SU-DHL-6 (cell line): Measurements from ENCODE around the gene SRGAP3.

ENCODE experiments used
- H2AFZ ChIP-seq: fragments of 200-600 bp; sonication (generic); 2 replicates; pipeline ENCODE4 v1.6.1; 2014; ENCODE audit warnings: low read depth, mild to moderate bottlenecking, moderate library complexity, mixed read lengths, antibody characterized with exemption, low read length; ENCODE audit not compliant: severe bottlenecking
- H3F3A ChIP-seq: fragments of 200-600 bp; shearing (Covaris generic); 2 replicates; pipeline ENCODE4 v1.6.0; 2016; ENCODE audit warnings: antibody characterized with exemption, mild to moderate bottlenecking; ENCODE audit not compliant: insufficient read depth
- H3K27ac ChIP-seq: fragments of 200-600 bp; sonication (generic); 2 replicates; pipeline ENCODE4 v1.5.1; 2016; ENCODE audit warnings: low read depth, mild to moderate bottlenecking, low read length, moderate library complexity, mixed read lengths
- H3K27me3 ChIP-seq: fragments of 200-600 bp; sonication (generic), shearing (Covaris generic); 2 replicates; pipeline ENCODE4 v1.6.0; 2014; ENCODE audit warnings: mild to moderate bottlenecking, low read length
- H3K36me3 ChIP-seq: fragments of 200-600 bp; sonication (generic); 2 replicates; pipeline ENCODE4 v1.6.1; 2014; ENCODE audit warnings: mild to moderate bottlenecking, low read length, mixed read lengths
- H3K4me2 ChIP-seq: fragments of 300-600, 200-600 bp; shearing (Covaris generic), sonication (generic); 2 replicates; pipeline ENCODE4 v1.6.0; 2014; ENCODE audit warnings: low read length, low read depth, mild to moderate bottlenecking; ENCODE audit not compliant: poor library complexity, severe bottlenecking
- H3K4me3 ChIP-seq: fragments of 200-600 bp; sonication (generic); 2 replicates; pipeline ENCODE4 v1.5.1; 2014; ENCODE audit warnings: antibody characterized with exemption, low read length, mild to moderate bottlenecking, mixed read lengths; ENCODE audit not compliant: insufficient read depth, poor library complexity, severe bottlenecking
- H3K79me2 ChIP-seq: fragments of 200-600 bp; sonication (generic); 2 replicates; pipeline ENCODE4 v1.6.1; 2014; ENCODE audit warnings: mild to moderate bottlenecking, low read length, moderate library complexity; ENCODE audit not compliant: insufficient read depth
- H3K9ac ChIP-seq: fragments of 200-600 bp; sonication (generic); 2 replicates; pipeline ENCODE4 v1.7.0; 2014; ENCODE audit warnings: mild to moderate bottlenecking, low read length
- H3K9me2 ChIP-seq: fragments of 200-600 bp; sonication (generic); replicated peaks from 2 replicates; pipeline ENCODE4 v1.6.1; 2014; ENCODE audit warnings: low read length; ENCODE audit not compliant: insufficient read depth
- H3K9me3 ChIP-seq: fragments of 200-600 bp; sonication (generic); 2 replicates; pipeline ENCODE4 v1.6.1; 2014; ENCODE audit warnings: low read length, mixed read lengths; ENCODE audit not compliant: insufficient read depth
- H4K20me1 ChIP-seq: fragments of 200-600 bp; sonication (generic); 2 replicates; pipeline ENCODE4 v1.6.1; 2014; ENCODE audit warnings: low read depth, mild to moderate bottlenecking, antibody characterized with exemption, low read length, moderate library complexity, mixed read lengths
- EZH2phosphoT487 ChIP-seq: fragments of 200-600 bp; sonication (generic), shearing (Covaris generic); conservative IDR thresholded peaks from 2 replicates; pipeline ENCODE4 v1.6.1; 2018; ENCODE audit warnings: mild to moderate bottlenecking, antibody characterized with exemption, low read length, moderate library complexity, mixed read lengths
- TF ChIP-seq, protein P1 (sequence below): fragments of 200-600 bp; sonication (generic); IDR thresholded peaks from one replicate; pipeline ENCODE4 v1.5.1; 2017; ENCODE audit warnings: antibody characterized with exemption, mild to moderate bottlenecking, low read length, moderate library complexity; ENCODE audit not compliant: insufficient read depth, poor library complexity, severe bottlenecking

The SRGAP3 gene

DNA sequence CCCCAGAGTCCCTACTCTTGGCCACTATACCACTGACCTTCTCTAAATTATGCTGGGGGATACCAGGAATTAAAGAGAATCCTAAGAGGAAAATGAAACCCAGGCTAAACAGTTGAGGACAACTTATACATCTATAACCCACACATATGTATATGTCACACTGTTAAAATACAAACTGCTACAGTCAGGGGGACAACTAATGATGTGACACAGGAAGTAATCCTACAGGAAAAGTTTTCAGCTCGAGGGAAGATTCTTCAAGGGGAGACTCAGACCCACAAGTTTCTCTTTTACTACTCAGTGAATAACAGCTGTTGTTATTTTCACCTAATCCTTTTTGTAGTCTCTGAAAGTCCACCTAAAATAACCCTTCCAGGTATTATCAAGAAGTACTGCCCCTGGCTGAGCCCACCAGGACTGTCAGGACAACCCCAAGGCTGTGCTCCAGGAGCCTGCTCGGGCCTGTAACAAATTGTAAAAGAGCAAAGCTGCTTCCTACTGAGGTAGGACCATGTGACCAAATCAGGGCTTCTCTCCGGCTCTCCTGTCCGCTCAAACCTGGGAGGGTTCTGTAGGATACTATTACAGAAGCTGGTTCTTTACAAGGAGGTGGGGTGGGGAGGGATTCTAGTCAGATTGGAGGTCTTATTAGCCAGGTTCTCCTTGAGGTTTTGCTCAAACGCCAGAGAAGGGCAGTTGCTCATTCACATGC is 91.6 kb downstream of the SRGAP3 start:
- H2AFZ ChIP-seq, result no peak overlapping the region
- TF ChIP-seq, protein P1, sequence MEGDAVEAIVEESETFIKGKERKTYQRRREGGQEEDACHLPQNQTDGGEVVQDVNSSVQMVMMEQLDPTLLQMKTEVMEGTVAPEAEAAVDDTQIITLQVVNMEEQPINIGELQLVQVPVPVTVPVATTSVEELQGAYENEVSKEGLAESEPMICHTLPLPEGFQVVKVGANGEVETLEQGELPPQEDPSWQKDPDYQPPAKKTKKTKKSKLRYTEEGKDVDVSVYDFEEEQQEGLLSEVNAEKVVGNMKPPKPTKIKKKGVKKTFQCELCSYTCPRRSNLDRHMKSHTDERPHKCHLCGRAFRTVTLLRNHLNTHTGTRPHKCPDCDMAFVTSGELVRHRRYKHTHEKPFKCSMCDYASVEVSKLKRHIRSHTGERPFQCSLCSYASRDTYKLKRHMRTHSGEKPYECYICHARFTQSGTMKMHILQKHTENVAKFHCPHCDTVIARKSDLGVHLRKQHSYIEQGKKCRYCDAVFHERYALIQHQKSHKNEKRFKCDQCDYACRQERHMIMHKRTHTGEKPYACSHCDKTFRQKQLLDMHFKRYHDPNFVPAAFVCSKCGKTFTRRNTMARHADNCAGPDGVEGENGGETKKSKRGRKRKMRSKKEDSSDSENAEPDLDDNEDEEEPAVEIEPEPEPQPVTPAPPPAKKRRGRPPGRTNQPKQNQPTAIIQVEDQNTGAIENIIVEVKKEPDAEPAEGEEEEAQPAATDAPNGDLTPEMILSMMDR, result no peak
- no peak for TF ChIP-seq EZH2phosphoT487
- no peaks in the 10 kb centered on the region for H4K20me1 ChIP-seq

DNA sequence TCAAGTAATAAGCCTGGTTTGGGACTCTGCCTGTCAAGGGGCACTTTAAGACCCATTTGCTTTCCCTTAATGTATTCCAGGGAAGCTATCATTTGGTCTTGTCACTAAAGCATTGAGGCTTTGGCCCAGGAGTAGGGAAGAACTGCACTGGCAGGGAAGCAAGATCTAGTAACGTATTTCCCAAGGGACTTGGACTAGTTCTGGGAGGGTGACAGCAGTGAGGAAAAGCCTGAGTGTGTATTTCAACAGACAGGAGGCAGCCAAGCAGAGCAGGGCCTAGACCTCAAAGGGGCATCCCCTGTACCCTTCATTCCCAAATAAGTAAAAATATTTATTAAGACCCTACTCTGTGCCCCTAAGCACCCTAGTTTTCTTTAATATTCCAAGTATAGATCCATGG is 92.8 kb downstream of the SRGAP3 start:
- Histone ChIP-seq H3K9me2 (no peaks in the 10 kb centered on the region), H3K79me2 (no peaks in the 10 kb centered on the region), H3K27ac (no peak overlapping the region)

More for the DNA sequence above, 91.6 kb downstream of the SRGAP3 start:
- no peak overlapping the region for H3K4me2 ChIP-seq
- no peaks in the 10 kb centered on the region for H3K36me3 ChIP-seq
- no peak overlapping the region for H3K4me3 ChIP-seq
- no peak overlapping the region for H3K27ac ChIP-seq
- H3K27me3 ChIP-seq, result no peaks in the 10 kb centered on the region
- H3K9me3 ChIP-seq, result no peaks in the 10 kb centered on the region
- no peaks in the 10 kb centered on the region for H3K79me2 ChIP-seq
- H3K9me2 ChIP-seq, result no peaks in the 10 kb centered on the region
- H3K9ac ChIP-seq, result no peak overlapping the region
- H3F3A ChIP-seq, result no peaks in the 10 kb centered on the region

DNA sequence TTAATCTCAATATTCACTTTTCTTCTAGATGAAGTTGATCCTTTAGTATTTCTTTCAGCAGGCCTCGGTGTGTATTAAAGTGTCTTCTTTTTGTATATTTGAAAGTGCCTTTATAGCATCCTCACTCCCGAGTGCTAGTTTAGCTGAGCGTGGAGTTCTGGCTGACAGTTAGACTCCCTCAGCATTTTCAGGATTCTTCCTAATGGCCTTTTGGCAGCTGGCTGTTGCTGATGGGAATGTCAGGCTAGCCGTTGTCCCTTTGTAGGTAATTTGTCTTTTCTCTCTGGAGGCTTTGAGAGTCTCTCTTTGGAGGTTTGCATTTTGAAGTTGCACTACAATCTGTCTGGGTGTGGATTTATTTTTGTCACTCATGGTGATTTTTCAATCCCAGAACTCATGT is 94.4 kb downstream of the SRGAP3 start:
- Histone ChIP-seq H3F3A (no peaks in the 10 kb centered on the region), H3K9me2 (no peaks in the 10 kb centered on the region), H3K36me3 (no peaks in the 10 kb centered on the region), H3K27me3 (peaks cover 2% of the 10 kb centered on the region; the same call in 1 of the 2 replicates), H3K79me2 (no peaks in the 10 kb centered on the region), H2AFZ (no peak overlapping the region), H3K4me2 (no peak overlapping the region), H3K4me3 (no peak overlapping the region), H3K9ac (no peak overlapping the region), H3K9me3 (no peaks in the 10 kb centered on the region), H3K27ac (no peak overlapping the region), H4K20me1 (no peaks in the 10 kb centered on the region)
- TF ChIP-seq, protein P1, result no peak
- TF ChIP-seq EZH2phosphoT487, result no peak

More for the DNA sequence above, 92.8 kb downstream of the SRGAP3 start:
- Histone ChIP-seq H4K20me1 (no peaks in the 10 kb centered on the region), H3K9ac (no peak overlapping the region), H3K4me3 (no peak overlapping the region), H3K36me3 (no peaks in the 10 kb centered on the region), H3K27me3 (no peaks in the 10 kb centered on the region), H3K9me3 (no peaks in the 10 kb centered on the region), H2AFZ (no peak overlapping the region), H3K4me2 (no peak overlapping the region), H3F3A (no peaks in the 10 kb centered on the region)
- TF ChIP-seq EZH2phosphoT487, result no peak

DNA sequence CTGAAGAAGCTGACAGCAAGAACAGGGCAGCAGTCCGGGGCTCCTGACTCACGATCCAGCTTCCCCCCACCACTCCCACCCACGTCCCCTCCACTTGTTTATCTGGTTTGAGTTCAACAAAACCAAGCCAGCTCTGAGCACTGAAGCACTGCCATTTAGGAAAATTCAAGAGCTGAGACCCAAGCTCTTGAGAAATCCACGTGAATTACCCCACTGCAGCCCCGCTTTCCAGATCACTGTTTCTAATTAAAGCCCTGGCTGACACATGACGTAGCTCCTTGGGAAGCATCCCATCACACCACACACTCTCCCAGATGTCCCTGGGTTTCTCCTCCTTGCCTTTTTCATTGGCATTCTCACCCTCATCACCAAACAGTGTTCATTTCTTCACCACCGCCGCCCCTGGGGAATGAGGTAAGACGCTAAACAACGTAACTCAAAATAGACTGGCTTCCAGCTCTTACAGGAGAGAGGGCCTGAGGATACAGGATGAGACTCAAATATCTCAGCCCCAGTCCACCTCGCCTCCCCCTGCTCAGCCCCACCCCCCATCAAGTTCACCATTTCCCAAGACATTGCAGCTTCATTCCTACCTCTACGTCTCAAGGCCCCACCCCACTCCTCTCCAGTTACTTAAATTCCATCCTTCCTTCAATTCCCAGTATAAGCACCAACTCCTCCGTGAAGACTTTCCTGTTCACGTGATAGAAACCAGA is 95.4 kb downstream of the SRGAP3 start:
- Histone ChIP-seq H2AFZ (no peak overlapping the region), H3K9me3 (no peaks in the 10 kb centered on the region), H3K4me2 (no peak overlapping the region), H4K20me1 (no peaks in the 10 kb centered on the region), H3K9ac (no peak overlapping the region), H3F3A (no peaks in the 10 kb centered on the region), H3K79me2 (no peaks in the 10 kb centered on the region), H3K36me3 (no peaks in the 10 kb centered on the region), H3K9me2 (no peaks in the 10 kb centered on the region), H3K4me3 (no peak overlapping the region), H3K27ac (no peak overlapping the region), H3K27me3 (peaks cover 2% of the 10 kb centered on the region; the same call in 1 of the 2 replicates)
- TF ChIP-seq, protein P1, result no peak
- TF ChIP-seq EZH2phosphoT487, result no peak
